GM19438 (cell line): ENCODE measurements around the gene DEGS2.

ENCODE experiments used
- ATAC-seq: cut with Tn5 transposase; IDR thresholded peaks from one replicate; pipeline ENCODE4 v1.9.1; 2021; ENCODE audit warnings: low read depth; ENCODE audit not compliant: unreplicated experiment

The DEGS2 gene

GRCh38 chr14:100149851-100150611 lies 9.4 kb downstream of the DEGS2 start:
- no peak for ATAC-seq

GRCh38 chr14:100148837-100149731 lies 10.4 kb downstream of the DEGS2 start:
- no peak for ATAC-seq

GRCh38 chr14:100147691-100148464 lies 11.6 kb downstream of the DEGS2 start:
- no peak for ATAC-seq

- peak; percentile 46 for ATAC-seq
Measured at GRCh38 chr14:100147181-100147631, 12.2 kb downstream of the DEGS2 start.

GRCh38 chr14:100146531-100147091 lies 12.8 kb downstream of the DEGS2 start:
- ATAC-seq, result no peak

GRCh38 chr14:100145682-100146464 lies 13.6 kb downstream of the DEGS2 start:
- no peak for ATAC-seq

- no peak for ATAC-seq
Measured at GRCh38 chr14:100144996-100145646, 14.3 kb downstream of the DEGS2 start.

GRCh38 chr14:100144645-100144995 lies 14.8 kb downstream of the DEGS2 start:
- no peak for ATAC-seq

GRCh38 chr14:100143934-100144333 lies 15.5 kb downstream of the DEGS2 start:
- no peak for ATAC-seq

GRCh38 chr14:100143523-100143922 lies 15.9 kb downstream of the DEGS2 start:
- no peak for ATAC-seq

GRCh38 chr14:100142073-100143040 lies 17.1 kb downstream of the DEGS2 start:
- no peak for ATAC-seq

GRCh38 chr14:100141098-100141497 lies 18.3 kb downstream of the DEGS2 start:
- ATAC-seq, result no peak

GRCh38 chr14:100140452-100141078 lies 18.9 kb downstream of the DEGS2 start:
- no peak for ATAC-seq

- no peak for ATAC-seq
Measured at GRCh38 chr14:100138955-100139354, 20.5 kb downstream of the DEGS2 start.

GRCh38 chr14:100138082-100138787 lies 21.2 kb downstream of the DEGS2 start:
- ATAC-seq, result peak; percentile 74

GRCh38 chr14:100137173-100137572 lies 22.3 kb downstream of the DEGS2 start:
- no peak for ATAC-seq

GRCh38 chr14:100135784-100136183 lies 23.7 kb downstream of the DEGS2 start:
- ATAC-seq, result no peak
